HG02798 (cell line): ENCODE data around the gene CALD1.

Experiments
- ATAC-seq: cut with Tn5 transposase; IDR thresholded peaks from one replicate; pipeline ENCODE4 v1.9.1; 2021; ENCODE audit warnings: mild to moderate bottlenecking; ENCODE audit not compliant: unreplicated experiment, poor library complexity

CALD1 gene, protein sequence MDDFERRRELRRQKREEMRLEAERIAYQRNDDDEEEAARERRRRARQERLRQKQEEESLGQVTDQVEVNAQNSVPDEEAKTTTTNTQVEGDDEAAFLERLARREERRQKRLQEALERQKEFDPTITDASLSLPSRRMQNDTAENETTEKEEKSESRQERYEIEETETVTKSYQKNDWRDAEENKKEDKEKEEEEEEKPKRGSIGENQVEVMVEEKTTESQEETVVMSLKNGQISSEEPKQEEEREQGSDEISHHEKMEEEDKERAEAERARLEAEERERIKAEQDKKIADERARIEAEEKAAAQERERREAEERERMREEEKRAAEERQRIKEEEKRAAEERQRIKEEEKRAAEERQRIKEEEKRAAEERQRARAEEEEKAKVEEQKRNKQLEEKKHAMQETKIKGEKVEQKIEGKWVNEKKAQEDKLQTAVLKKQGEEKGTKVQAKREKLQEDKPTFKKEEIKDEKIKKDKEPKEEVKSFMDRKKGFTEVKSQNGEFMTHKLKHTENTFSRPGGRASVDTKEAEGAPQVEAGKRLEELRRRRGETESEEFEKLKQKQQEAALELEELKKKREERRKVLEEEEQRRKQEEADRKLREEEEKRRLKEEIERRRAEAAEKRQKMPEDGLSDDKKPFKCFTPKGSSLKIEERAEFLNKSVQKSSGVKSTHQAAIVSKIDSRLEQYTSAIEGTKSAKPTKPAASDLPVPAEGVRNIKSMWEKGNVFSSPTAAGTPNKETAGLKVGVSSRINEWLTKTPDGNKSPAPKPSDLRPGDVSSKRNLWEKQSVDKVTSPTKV

DNA sequence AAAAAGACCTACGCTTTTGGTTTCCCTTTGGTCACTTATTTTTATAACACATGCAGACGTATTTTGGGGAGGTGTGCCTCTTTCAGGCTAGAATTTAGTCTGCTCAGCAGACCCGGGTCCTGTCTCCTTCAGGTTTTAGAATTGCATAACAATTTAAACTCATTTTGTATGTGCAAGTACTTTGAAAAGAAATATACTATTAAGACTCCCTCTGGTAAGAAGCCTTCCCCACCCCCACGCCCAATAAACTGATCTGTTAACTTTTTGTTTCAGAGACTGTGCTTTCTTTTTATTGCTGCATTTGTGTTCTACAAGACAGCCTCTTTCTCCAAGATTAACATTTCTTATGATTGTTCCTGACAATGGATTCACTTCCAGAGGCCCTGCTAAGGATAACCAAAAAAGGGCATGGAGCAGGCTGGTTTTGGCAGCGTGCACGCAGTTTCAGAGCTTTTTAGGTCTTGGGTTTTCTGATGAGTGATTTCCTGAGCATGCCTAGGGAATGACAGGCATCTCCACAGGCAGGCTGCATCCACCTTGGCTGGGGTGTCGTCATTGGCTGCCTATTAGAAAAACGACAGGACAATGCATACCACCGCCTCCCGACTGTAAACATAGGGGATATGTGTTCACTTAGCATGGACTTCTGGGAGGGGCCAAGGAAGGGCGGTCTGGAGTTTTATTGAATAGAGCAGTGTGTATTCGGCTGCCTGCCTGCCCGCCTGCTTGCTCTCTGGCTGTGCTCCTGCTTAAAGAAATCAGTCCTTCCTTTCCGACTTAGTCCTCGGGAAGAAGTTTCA lies at the start of gene CALD1:
TSS of gene CALD1 (plus strand) at position 694 of the 800 bp plus-strand sequence. CDS start 88,100 bp downstream, outside the sequence.
- no peak for ATAC-seq

DNA sequence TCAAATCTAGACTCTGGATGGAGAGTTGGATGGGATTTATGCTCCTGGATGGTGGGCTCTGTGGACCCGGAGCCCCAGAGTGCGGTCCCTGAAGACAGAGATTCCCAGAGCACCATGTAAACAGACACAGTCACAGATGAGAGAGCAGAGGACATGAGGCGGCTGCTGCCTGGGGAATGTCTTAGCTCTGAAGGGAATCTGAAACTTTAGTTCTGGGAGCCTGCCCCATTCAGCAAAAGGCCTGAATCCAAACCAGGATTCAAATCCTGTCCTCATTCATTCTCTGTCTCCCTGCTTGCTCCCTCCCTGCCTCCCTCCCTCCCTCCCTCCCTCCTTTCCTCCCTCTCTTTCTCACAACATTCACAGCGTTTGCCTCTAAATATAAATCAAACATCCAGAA lies 49.5 kb upstream of the CALD1 start:
- no peak for ATAC-seq

DNA sequence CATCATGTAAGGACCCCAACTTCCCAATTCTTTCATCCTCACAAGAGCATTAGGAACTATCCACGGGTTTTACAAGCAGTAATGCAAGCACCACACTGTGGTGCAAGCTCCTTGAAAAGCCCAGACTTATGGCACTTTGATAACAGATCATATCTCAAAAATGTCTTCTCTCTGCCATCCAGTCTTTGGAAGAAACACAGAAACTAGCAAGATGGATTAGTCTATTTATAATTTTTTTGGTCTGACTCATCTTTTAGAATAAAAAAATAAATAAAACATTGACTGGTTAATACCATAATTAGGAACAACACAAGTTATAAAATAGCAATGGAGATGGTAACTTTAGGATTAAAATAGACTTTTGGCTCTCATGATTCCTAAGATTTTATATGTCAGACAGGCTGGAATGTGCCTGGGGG lies 49.0 kb upstream of the CALD1 start:
- ATAC-seq: no peak

DNA sequence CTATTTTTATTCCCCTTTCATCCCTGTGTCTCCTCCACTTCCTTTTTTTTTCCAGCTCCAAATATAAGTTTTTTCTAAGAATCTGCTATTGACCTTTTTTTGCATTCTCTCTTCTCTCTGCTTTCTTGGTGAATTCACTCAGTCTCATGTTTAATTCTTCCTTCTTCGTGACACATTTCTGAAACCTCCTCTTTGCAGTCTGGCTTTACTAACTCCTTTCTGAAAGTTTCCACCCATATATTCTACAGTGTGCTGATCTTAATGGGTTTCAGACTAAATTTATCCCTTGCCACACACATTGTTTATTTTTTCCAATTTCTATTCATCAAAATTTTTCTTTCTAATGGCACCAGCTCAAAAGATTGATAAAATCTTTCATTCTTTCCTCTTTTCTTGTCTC lies 47.8 kb upstream of the CALD1 start:
- ATAC-seq: no peak

DNA sequence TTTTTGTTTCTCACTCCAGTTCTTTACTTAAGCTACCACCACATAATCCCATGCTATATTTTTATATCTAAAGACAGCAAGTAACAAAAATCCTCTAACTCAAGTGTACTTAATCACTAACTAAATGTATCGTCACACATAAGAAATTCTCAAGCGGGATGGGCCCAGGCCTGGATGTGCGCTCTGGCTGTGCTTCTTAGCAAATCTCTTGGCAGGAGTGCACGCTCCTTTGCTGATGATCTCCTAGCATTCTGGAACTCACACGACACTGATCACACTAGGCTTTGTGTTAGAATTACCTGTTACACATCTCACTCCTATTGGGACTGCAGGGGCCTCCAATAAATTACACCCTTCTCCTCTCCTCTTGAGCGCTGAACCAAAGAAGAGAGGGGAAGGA lies 46.7 kb upstream of the CALD1 start:
- ATAC-seq: no peak

DNA sequence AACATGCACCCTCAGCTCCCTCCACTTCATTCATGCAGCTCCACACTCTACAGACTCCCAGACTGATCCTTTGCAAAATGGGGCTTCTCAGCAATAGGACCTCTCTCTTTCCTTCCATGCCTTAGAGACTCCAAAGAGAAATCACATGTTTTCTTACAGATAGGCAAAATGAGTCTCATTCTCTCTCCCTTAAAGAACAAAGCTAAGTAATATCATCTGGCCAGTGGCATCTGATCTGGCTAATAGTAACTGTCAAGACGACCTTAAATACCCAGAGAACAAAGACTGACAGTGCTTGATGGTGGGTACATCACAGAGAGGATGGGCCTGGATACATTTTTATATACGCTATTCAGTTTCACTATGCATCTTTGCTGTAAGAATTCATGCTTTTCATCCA lies 43.1 kb upstream of the CALD1 start:
- ATAC-seq: no peak

DNA sequence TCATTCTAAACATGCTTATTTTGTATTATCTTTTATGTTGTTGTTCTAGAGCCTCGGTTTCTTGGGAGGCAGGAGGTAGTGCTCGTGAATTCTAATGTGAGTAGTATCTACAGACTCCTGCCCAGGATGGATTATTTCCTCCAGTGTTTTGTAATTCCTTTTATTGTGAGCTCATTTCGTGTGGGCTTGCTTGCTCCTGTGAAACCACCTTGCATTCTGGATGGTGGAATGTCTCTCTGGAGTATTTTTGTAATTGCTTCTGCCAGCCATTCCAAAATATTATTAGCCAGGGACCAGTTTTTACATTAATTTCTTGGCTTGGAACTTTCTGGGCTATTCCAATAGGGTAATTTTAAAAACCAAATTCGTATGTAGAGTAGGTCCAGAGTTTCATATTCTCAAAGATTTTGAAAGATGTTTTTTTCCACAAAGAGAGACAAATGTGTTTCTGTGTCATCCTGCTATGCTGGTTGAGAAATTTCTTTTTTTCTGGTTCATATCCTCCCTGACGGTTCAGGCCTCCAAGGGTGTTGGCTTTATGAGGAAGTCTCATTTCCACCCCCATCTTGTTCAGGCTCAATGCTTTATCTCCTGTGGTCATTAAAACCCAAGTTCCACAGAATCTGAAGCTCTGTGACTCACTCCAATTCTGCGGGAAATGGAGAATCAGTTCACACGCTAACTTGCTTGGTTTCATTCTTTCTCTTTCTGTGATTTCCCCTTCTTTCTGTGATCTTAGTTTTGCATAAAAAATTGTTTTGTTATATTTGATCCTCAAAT lies 41.7 kb upstream of the CALD1 start:
- no peak for ATAC-seq

DNA sequence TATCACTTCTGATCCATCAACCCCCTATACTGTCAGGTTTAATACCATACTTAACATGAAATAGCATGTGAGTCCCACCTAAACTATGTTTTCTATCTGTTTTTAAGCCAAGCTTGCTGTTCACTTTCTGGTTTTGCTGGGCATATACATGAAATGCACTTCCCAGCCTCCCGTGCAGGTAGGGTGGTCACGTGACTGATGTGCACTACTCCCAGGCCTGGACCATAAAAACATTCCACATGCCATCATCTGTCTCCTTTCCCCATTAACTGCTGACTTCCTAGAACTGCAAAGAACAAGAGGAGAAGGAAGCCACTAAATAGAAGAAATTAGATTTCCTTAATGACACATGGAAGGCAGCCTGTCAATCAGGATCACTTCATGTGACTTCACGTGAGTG lies 40.1 kb upstream of the CALD1 start:
- no peak for ATAC-seq

DNA sequence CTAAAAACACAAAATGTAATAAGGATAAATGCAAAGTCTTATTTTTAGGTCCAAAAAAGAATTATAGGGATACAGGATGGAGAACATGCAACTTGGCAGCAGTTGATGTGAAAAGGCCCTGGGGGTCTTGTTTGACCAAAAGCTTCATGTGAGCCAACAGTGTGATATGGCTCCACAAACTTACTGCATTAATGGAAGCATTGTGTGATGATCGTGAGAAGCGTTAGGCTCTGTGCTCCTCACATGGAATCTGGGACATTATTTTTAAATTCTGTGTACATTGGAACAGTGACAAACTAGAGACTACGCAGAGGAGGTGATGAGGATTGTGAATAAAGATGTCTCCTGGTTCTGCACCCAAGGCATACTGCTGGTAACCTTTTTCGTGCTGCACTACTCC lies 39.1 kb upstream of the CALD1 start:
- no peak for ATAC-seq

DNA sequence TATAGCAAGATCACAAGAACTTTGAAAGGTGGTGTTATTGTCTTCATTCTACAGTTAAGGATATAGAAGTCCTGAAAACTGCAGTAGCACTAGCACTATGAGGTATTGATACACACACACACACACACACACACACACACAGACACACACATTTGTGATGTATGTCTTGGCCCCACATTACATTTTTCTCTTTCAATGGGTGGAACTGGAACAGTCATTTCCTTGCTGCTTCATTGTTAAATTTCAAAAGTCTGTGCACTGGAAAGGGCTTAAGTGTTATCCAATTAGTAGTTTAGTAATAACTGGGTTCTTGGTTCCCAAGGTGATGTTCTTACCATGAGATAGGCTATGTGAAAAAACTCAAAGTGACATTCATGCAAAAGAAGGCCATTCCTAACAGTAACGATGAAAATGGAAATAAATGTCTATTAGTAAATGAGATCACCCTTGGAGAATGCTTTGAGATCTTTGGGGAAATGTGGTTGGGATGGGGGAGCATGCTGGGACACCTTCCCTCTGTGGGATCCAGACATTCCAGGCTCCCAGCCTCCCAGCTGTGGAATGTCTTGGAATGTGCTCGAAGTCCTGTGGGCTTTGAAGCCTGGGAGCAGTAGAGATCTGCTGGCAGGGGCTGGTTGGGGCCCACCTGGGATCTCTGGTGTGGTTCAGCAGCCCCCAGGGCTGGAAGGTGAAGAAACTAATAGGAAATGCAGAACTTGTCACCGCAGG lies 37.4 kb upstream of the CALD1 start:
- no peak for ATAC-seq

DNA sequence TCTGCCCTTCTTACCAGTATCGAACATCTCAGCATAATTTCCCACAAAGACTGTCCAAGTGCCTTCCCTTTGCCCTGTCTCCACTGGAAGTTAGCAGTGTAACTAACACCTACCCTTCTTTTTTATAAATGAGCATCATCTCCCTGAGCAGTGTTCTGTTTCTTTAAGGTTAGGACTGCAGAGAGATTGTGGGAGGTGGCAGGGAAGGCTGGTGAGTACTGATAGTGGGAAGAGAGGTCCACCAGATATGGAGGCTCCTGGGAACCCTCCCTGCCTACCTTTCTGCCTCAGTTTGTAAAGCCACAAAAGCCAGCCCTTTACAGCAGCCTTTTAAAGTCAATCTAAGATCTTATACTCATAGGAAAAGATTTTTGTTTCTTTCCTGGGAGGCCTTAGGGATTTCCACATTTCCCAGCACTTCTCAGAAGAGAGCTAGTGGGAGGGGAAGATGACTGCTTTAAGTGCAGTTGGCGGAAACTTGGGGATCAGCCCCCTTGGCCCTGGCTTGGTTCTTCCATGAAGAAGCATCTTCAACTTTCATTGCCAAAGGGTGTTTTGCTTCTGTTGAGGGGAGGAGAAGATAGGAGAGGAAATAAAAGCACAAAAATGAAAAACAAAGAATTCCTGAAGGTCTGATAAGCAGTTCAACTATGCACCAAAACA lies 36.6 kb upstream of the CALD1 start:
- no peak for ATAC-seq

DNA sequence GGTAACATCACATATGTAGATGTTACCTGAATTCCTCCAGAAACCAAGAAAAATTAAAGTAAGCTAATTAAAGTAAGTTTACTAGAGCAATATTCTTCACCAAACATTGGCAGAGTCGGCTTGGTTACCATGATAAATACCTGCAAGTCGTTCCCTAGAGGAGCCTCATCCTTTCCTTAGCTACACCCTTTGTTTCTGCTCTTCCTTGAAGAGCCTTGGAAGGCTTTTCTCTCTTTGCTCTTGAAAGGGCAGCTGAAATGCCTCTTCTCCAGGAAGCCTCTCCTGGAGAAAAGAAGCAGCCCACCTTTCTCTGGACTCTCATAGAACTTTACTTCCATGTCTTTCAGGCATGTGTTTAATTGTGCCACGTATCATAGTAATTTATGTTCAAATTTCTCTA lies 34.9 kb upstream of the CALD1 start:
- no peak for ATAC-seq

DNA sequence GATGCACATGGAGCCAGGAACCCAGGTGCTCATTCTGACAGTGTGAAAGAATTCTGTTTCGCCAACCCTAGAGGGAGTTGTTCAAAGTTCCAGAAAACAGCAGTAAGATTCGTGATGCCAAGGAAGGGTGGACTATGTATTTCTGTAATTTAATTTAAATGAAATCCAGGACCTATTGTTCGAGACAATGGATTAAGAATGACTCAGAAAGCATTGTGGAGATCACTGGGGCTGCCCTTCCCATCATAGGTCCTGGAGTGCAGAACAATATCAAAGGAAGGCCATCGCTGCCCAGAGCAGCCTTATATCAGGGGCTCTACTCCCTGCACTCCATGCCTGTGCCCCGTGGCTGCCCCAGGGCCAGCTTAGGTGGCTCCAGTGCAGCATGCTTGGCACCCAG lies 32.1 kb upstream of the CALD1 start:
- ATAC-seq: no peak

DNA sequence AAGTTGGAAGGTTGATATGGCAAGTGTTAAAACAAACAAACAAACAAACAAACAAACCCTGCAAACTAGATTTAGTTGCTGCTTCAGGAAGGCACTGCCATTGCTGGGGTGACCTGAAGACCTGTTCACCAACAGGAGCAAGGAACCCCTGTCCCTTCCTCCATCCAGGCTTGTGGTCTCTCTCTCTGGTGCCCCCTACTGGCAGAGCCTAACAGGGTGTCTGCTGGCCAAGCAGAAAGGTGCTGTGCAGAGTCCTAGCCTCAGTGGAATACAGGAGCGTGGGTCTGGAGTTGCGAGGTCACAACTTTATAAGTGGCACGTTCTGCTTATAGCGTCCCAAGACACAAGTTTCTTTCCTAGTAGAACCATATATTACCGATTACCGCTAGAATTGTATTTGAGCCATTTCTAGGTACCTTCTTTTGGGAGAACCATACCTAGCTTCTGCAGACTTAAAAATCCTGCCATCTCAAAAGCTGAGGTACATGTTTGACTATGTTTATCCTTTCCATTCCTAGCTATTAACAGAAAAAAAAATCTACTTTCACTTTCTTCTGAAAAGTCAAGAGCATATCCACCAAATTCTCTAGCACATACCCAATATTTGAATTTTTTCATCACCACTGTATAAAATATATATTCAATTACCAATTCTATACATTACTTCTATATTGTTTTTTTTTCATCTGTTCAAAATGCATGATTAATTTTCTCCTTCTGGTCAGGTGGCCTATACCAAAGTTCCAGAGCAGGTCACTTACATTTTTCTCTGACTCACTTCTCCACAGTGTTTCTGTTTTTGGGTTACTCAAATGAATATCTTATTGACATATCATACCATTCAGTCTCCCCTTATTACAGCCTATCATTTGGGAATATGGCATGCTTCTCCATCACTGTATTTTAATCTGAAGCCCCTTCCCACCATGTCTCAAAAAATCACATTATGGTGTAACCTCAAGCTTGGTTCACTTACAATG lies 29.1 kb upstream of the CALD1 start:
- peak; percentile 70 for ATAC-seq

DNA sequence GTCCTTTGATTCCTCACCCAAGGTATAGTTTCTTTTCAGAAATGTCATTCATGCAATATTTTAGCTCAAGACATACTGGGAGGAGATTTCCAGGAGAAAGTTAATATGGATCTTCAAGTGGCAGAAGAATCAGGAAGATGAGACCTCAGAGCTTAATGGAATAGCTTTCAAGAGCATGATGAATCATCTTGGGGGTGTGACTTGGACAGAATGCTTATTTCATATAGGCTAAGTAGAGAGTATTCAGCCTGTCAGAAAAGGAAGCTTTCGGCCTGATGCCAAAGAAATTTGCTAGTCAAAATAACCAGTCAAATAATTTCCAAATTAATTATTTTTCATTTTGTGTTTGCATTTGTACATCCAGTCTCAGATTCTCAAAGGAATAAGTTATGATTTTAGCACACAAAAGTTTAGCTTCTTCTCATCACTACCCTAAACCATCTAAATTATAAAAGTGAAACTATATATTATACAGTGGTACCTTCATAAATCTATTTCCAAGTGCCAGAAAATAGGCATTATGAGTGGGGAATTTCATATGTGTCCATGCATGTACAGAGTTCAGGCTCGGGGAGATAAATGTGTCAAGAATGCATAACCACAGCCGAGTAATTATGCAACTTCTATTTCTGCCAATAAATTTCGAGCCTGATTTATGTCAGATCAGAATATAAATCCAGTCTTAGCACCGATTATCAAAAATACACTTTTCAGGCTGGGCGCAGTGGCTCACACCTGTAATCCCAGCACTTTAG lies 27.3 kb upstream of the CALD1 start:
- no peak for ATAC-seq

DNA sequence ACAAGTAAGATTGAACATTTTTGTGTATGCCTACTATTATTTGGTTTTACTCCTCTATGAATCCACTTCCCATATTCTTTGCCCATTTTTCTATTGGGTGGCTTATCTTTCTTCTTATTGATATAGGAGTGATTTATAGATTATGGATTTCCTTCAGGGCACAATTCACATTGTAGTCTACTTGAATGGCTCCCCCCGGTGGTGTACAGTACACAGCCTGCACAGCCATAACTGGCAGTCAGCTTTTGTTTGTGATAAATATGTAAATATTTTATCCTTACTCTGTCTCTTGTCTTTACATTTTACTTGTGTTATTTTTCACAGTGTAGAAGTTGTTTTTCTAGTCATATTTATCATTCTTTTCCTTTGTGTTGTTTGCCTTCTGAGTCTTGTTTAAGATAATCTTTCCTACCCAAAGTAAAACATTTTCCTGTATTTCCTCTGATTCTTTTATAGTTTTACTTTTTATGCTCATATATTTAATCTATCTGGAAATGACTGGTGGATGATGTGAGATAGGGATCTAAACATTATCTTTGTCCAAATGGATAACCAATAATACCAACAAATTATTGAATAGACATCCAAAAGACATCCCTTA lies 23.9 kb upstream of the CALD1 start:
- ATAC-seq: no peak

DNA sequence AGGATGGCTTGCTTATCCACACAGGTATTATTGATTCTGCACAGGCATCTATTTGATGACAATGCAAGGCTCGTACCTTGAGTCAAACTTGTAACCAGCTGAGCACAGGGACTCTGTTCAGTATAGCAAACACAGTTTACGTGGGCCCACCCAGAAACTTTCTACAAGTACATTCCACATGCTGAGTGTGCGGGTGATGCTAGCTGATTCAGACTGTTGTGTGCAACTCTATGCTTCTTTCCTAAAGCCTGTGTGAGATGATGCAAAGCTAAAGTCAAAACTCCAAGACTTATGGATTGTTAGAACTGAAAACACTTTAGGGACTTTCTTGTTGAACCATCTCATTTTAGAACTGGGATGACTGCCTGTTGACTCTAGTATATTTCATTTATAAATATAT lies 21.5 kb upstream of the CALD1 start:
- no peak for ATAC-seq
